Suprapubic skin (tissue), 4 donors: ENCODE measurements around the gene GGNBP2. TPM values are rescaled to one million over a fixed set of nuclear protein-coding genes. Genes with fewer than 3 reads are reported as not detected.

Experiments
- DNase-seq, 2 donors: peaks; one replicate each; pipeline ENCODE4 v3.0.0-alpha.2; 2019; ENCODE audit warnings: low spot score in 2 of 2
- H3K27ac ChIP-seq: fragments of 200-600 bp; sonication (generic); one replicate; pipeline ENCODE4 v1.5.1; 2019
- H3K27me3 ChIP-seq: fragments of 200-600 bp; sonication (generic); one replicate; pipeline ENCODE4 v1.5.1; 2019
- H3K36me3 ChIP-seq: fragments of 200-600 bp; sonication (generic); one replicate; pipeline ENCODE4 v1.5.1; 2019
- H3K4me1 ChIP-seq: fragments of 200-600 bp; sonication (generic); one replicate; pipeline ENCODE4 v1.5.1; 2019
- H3K4me3 ChIP-seq: fragments of 200-600 bp; sonication (generic); one replicate; pipeline ENCODE4 v1.5.1; 2019; ENCODE audit warnings: mild to moderate bottlenecking
- H3K9me3 ChIP-seq: fragments of 200-600 bp; sonication (generic); one replicate; pipeline ENCODE4 v1.5.1; 2019
- CTCF ChIP-seq, 2 donors: fragments of 200-600 bp in 1 of 2; fragments of 450-650 bp in 1 of 2; sonication (generic) in 1 of 2; IDR thresholded peaks; one replicate each; pipeline ENCODE4 v1.5.1; 2016 to 2019; ENCODE audit warnings: antibody characterized with exemption in 2 of 2, mild to moderate bottlenecking in 1 of 2, moderate library complexity in 1 of 2
- EP300 ChIP-seq: sonication (generic); formaldehyde crosslinking; IDR thresholded peaks from one replicate; pipeline ENCODE4 v1.6.1; 2017; ENCODE audit warnings: antibody characterized with exemption
- POLR2A ChIP-seq, 2 donors: fragments of 450-650 bp; IDR thresholded peaks; one replicate each; pipeline ENCODE4 v1.6.1; 2017; ENCODE audit warnings: antibody characterized with exemption in 2 of 2, mild to moderate bottlenecking in 2 of 2, moderate library complexity in 2 of 2
- POLR2AphosphoS5 ChIP-seq, 3 donors: sonication (generic); formaldehyde crosslinking; IDR thresholded peaks; one replicate each; pipeline ENCODE4 v1.6.1; 2017; ENCODE audit warnings: antibody characterized with exemption in 3 of 3
- WGBS: methylation state at CpG from one replicate; pipeline ENCODE4 v1.1.5; 2018; 5-methylcytosine and 5-hydroxymethylcytosine counted together
- total RNA-seq, 4 donors: library from RNA; depleted of rRNA; stranded (reverse); fragments of >200 nt; gene quantifications; one replicate each; pipeline ENCODE4 v1.1.0, GENCODE V29; 2016

Gene GGNBP2
- total RNA-seq, 4 donors from 2014 or later = 49.4 to 84.1 (median 57.1) TPM

GRCh38 chr17:36598951-36599401 is 54.3 kb downstream of the GGNBP2 start:
- TF ChIP-seq POLR2A (IDR thresholded peaks at IDR 0.05) (no peak), CTCF (IDR thresholded peaks at IDR 0.05) (no peak), POLR2AphosphoS5 (IDR thresholded peaks at IDR 0.05) (no peak), EP300 (no peak)
- Histone ChIP-seq H3K9me3 (no peaks in the 10 kb centered on the region), H3K4me3 (no peak overlapping the region), H3K27me3 (no peaks in the 10 kb centered on the region), H3K27ac (no peak overlapping the region), H3K4me1 (peaks cover 30% of the 10 kb centered on the region), H3K36me3 (no peaks in the 10 kb centered on the region)
- WGBS = 98% methylated on average over 8 of the region's 13 CpGs
- DNase-seq = no peak

GRCh38 chr17:36599546-36600250 is 55.0 kb downstream of the GGNBP2 start:
- H3K36me3 ChIP-seq = no peaks in the 10 kb centered on the region
- H3K27me3 ChIP-seq = no peaks in the 10 kb centered on the region
- no peaks in the 10 kb centered on the region for H3K9me3 ChIP-seq
- H3K27ac ChIP-seq = no peak overlapping the region
- DNase-seq = no peak
- peaks cover 26% of the 10 kb centered on the region for H3K4me1 ChIP-seq
- TF ChIP-seq POLR2A (IDR thresholded peaks at IDR 0.05) = no peak
- no peak for TF ChIP-seq EP300
- no peak for TF ChIP-seq CTCF (IDR thresholded peaks at IDR 0.05)
- no peak for TF ChIP-seq POLR2AphosphoS5 (IDR thresholded peaks at IDR 0.05)
- WGBS = 100% methylated on average over 5 of the region's 11 CpGs
- H3K4me3 ChIP-seq = no peak overlapping the region

- no peak for TF ChIP-seq EP300
- TF ChIP-seq POLR2A (IDR thresholded peaks at IDR 0.05) = no peak
- TF ChIP-seq POLR2AphosphoS5 (IDR thresholded peaks at IDR 0.05) = no peak
- no peak for TF ChIP-seq CTCF (IDR thresholded peaks at IDR 0.05)
- Histone ChIP-seq H3K9me3 (no peaks in the 10 kb centered on the region), H3K4me3 (peak overlapping the region; percentile 76), H3K27ac (no peak overlapping the region), H3K36me3 (no peaks in the 10 kb centered on the region), H3K27me3 (no peaks in the 10 kb centered on the region), H3K4me1 (peaks cover 26% of the 10 kb centered on the region)
- DNase-seq = no peak
- 70% methylated on average over 3 of the region's 3 CpGs for WGBS
These were observed 55.7 kb downstream of the GGNBP2 start for GRCh38 chr17:36600465-36600864.

GRCh38 chr17:36600936-36601302 is 56.2 kb downstream of the GGNBP2 start:
- TF ChIP-seq CTCF (IDR thresholded peaks at IDR 0.05) (no peak), EP300 (no peak), POLR2A (IDR thresholded peaks at IDR 0.05) (no peak), POLR2AphosphoS5 (IDR thresholded peaks at IDR 0.05) (no peak)
- peaks cover 26% of the 10 kb centered on the region for H3K4me1 ChIP-seq
- DNase-seq = no peak

GRCh38 chr17:36601303-36602029 is 56.7 kb downstream of the GGNBP2 start, which contains the start of gene MRM1:
TSS of gene MRM1 (plus strand) at chr17:36601583. CDS start at chr17:36601811, 228 bp downstream.
- H3K4me1 ChIP-seq = peaks cover 26% of the 10 kb centered on the region
- TF ChIP-seq CTCF (IDR thresholded peaks at IDR 0.05) (no peak), POLR2AphosphoS5 (IDR thresholded peaks at IDR 0.05) (peak in 2 of 3 donors; percentile 10 to 29), POLR2A (IDR thresholded peaks at IDR 0.05) (peak in 1 of 2 donors; percentile 29), EP300 (no peak)
- no peaks in the 10 kb centered on the region for H3K27me3 ChIP-seq
- peak within 1 kb of the TSS; percentile 76 for H3K4me3 ChIP-seq
- H3K36me3 ChIP-seq = no peaks in the 10 kb centered on the region
- H3K27ac ChIP-seq = peak within 1 kb of the TSS; percentile 79
- no peaks in the 10 kb centered on the region for H3K9me3 ChIP-seq
- WGBS = under 1% methylated on average over 38 of the region's 60 CpGs
- DNase-seq = peak; percentile 94 to 95

More at GRCh38 chr17:36600936-36601302, 56.2 kb downstream of the GGNBP2 start:
- Histone ChIP-seq H3K36me3 (no peaks in the 10 kb centered on the region), H3K27me3 (no peaks in the 10 kb centered on the region), H3K4me3 (peak overlapping the region; percentile 76), H3K9me3 (no peaks in the 10 kb centered on the region), H3K27ac (peak overlapping the region; percentile 79)
- 15% methylated on average over 10 of the region's 10 CpGs for WGBS
